Calu3 (cell line): ENCODE data around the gene PLXNB2. TPM values are rescaled to one million over a fixed set of nuclear protein-coding genes. Genes with fewer than 3 reads are reported as not detected.

Experiments used
- BruUV-seq: library from RNA; stranded (reverse); fragments of 400-500 nt; replicated peaks from 2 replicates; lab custom pipeline; 2021; lab: Mats Ljungman, UMichigan
- CTCF ChIA-PET: fragments of 300-600 bp; sonication (Branson Sonifier 250); formaldehyde crosslinking; loops from one replicate; lab custom pipeline; 2022; ENCODE audit warnings: antibody characterized with exemption; lab: Charles Lee
- DNase-seq: peaks from one replicate; pipeline ENCODE4 v3.0.0; 2022
- H3K27ac Mint-ChIP-seq: one replicate; pipeline ENCODE4 v1.8.0; 2022; ENCODE audit warnings: mixed read lengths; ENCODE audit not compliant: unreplicated experiment
- H3K27me3 Mint-ChIP-seq: one replicate; pipeline ENCODE4 v1.8.0; 2022; ENCODE audit warnings: mixed read lengths; ENCODE audit not compliant: unreplicated experiment
- H3K36me3 Mint-ChIP-seq: one replicate; pipeline ENCODE4 v1.8.0; 2022; ENCODE audit warnings: mild to moderate bottlenecking, moderate library complexity, mixed read lengths; ENCODE audit not compliant: insufficient read depth, unreplicated experiment
- H3K4me1 Mint-ChIP-seq: one replicate; pipeline ENCODE4 v1.8.0; 2022; ENCODE audit warnings: mild to moderate bottlenecking, low read depth, mixed read lengths; ENCODE audit not compliant: unreplicated experiment
- H3K4me3 Mint-ChIP-seq: one replicate; pipeline ENCODE4 v1.8.0; 2022; ENCODE audit warnings: mild to moderate bottlenecking, low read depth, moderate library complexity, mixed read lengths; ENCODE audit not compliant: unreplicated experiment
- H3K9me3 Mint-ChIP-seq: one replicate; pipeline ENCODE4 v1.8.0; 2022; ENCODE audit warnings: low read depth, mixed read lengths; ENCODE audit not compliant: unreplicated experiment
- intact Hi-C: fragments of 100-400 bp; cut with micrococcal nuclease; formaldehyde crosslinking; loops from one replicate; pipeline ENCODE4 v1.10.0; 2022; ENCODE audit not compliant: unreplicated experiment
- total RNA-seq: library from RNA; stranded (reverse); gene quantifications from 2 replicates; pipeline ENCODE4 v1.2.3, GENCODE V29; 2022
- TF ChIP-seq, protein P1 (sequence below): fragments of 200-600 bp; IDR thresholded peaks from one replicate; pipeline ENCODE4 v1.8.0; 2022; ENCODE audit warnings: antibody characterized with exemption; ENCODE audit not compliant: unreplicated experiment

PLXNB2 gene
- total RNA-seq, 1 experiment from 2014 or later: 298 TPM

- peaks cover 55% of the 10 kb centered on the region for H3K4me1 Mint-ChIP-seq
- H3K27ac Mint-ChIP-seq: peak overlapping the region; percentile 84
- intact Hi-C loops: no loop called here
- no peaks in the 10 kb centered on the region for H3K9me3 Mint-ChIP-seq
- peaks cover 91% of the 10 kb centered on the region for H3K36me3 Mint-ChIP-seq
- TF ChIP-seq, protein P1, sequence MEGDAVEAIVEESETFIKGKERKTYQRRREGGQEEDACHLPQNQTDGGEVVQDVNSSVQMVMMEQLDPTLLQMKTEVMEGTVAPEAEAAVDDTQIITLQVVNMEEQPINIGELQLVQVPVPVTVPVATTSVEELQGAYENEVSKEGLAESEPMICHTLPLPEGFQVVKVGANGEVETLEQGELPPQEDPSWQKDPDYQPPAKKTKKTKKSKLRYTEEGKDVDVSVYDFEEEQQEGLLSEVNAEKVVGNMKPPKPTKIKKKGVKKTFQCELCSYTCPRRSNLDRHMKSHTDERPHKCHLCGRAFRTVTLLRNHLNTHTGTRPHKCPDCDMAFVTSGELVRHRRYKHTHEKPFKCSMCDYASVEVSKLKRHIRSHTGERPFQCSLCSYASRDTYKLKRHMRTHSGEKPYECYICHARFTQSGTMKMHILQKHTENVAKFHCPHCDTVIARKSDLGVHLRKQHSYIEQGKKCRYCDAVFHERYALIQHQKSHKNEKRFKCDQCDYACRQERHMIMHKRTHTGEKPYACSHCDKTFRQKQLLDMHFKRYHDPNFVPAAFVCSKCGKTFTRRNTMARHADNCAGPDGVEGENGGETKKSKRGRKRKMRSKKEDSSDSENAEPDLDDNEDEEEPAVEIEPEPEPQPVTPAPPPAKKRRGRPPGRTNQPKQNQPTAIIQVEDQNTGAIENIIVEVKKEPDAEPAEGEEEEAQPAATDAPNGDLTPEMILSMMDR: no peak
- no TSS peak for BruUV-seq
- DNase-seq: no peak
- H3K4me3 Mint-ChIP-seq: peak overlapping the region; percentile 67
- CTCF ChIA-PET: interaction anchor here (1.1 to 3.9 kb wide), 3 partner anchors 10 to 27 kb away, joined by 4 to 26 read pairs (median 8); no protein-coding TSS in a partner anchor
- H3K27me3 Mint-ChIP-seq: no peaks in the 10 kb centered on the region
Measured at GRCh38 chr22:50303515-50303847, 4.0 kb downstream of the PLXNB2 start.

DNA sequence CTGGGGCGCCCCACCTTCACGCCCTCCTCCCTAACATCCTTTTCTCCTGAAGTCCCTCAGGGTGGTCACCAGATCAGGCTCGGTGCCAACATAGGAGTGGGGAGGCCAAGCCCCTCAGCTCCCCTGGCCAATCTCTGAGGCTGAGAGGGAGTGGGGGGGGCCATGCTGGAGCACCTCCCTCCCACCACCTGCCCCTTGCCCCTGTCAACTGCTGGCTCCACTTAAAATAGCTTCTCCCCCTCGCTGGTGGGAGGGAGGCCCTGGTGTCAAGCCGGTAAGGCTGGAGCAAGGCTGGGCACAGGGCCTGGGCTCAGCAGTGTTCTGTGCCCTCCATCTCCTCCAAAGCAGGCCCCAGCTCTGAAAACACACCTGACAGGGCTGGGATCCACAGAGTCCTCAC lies 4.9 kb downstream of the PLXNB2 start:
- H3K4me3 Mint-ChIP-seq: peak overlapping the region; percentile 67
- no peaks in the 10 kb centered on the region for H3K9me3 Mint-ChIP-seq
- intact Hi-C loops: no loop called here
- TF ChIP-seq, protein P1: no peak
- CTCF ChIA-PET: interaction anchor here (3.9 kb wide), 1 partner anchor 9 kb away, joined by 26 read pairs; no protein-coding TSS in a partner anchor
- H3K36me3 Mint-ChIP-seq: peaks cover 89% of the 10 kb centered on the region
- no peaks in the 10 kb centered on the region for H3K27me3 Mint-ChIP-seq
- peak overlapping the region; percentile 70 for H3K27ac Mint-ChIP-seq
- no peak for DNase-seq
- H3K4me1 Mint-ChIP-seq: peaks cover 64% of the 10 kb centered on the region
- BruUV-seq: no TSS peak

DNA sequence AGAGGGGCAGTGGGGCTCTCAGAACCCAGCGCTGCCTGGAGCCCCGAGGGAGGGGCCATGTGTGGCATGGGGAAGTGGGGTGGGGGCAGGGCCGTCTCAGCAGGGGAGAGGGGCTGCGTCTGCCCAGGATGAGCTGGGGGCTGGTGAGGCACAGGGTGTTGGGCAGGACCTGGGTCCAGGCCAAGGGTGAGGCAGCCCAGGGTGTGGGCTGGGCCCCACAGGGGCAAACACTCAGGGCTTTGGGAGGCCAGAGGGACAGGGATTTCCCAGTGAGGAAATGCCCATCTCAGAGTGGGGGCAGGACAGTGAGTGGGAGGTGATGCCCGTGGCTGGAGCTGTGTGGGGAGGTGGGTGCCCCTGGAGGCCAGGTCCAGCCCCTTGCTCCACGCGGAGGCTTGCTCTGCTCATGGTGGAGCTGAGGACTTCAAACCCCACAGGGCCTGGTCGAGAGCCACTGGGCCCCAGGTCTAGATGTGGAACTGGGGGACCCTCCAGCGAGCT lies 5.4 kb downstream of the PLXNB2 start:
- BruUV-seq: no TSS peak

GRCh38 chr22:50301581-50301991 lies 5.9 kb downstream of the PLXNB2 start:
- H3K4me3 Mint-ChIP-seq: peak overlapping the region; percentile 67
- no TSS peak for BruUV-seq

More for the DNA sequence above, 5.4 kb downstream of the PLXNB2 start:
- Mint-ChIP-seq H3K4me1 (peaks cover 69% of the 10 kb centered on the region), H3K27ac (no peak overlapping the region), H3K4me3 (peak overlapping the region; percentile 67), H3K9me3 (no peaks in the 10 kb centered on the region), H3K36me3 (peaks cover 85% of the 10 kb centered on the region), H3K27me3 (no peaks in the 10 kb centered on the region)
- TF ChIP-seq, protein P1: no peak
- CTCF ChIA-PET: interaction anchor here (3.9 kb wide), 1 partner anchor 8 kb away, joined by 26 read pairs; no protein-coding TSS in a partner anchor
- peak; percentile 49 for DNase-seq
- intact Hi-C loops: no loop called here

More at GRCh38 chr22:50301581-50301991, 5.9 kb downstream of the PLXNB2 start:
- TF ChIP-seq, protein P1: no peak
- Mint-ChIP-seq H3K27me3 (no peaks in the 10 kb centered on the region), H3K9me3 (no peaks in the 10 kb centered on the region), H3K36me3 (peaks cover 81% of the 10 kb centered on the region), H3K27ac (no peak overlapping the region), H3K4me1 (peaks cover 71% of the 10 kb centered on the region)
- DNase-seq: no peak
- CTCF ChIA-PET: no interaction called here
- intact Hi-C loops: no loop called here
